HL-60/S4 treated with phorbol 12-myristate 13-acetate at 8.2 ng/mL for 4 days and 3 days (cell line): ENCODE measurements around the gene DMD.
"Not testable (repeated sequence)": the region's sequence is repeated elsewhere in the genome, so short reads cannot be mapped to it uniquely, and the experiment has no call there.

Experiments
- in situ Hi-C: fragments of 300-500 bp; cut with MboI; formaldehyde crosslinking; loops from 2 replicates; pipeline ENCODE4 v1.15.0; 2022; ENCODE audit warnings: low sequenced_read_pairs

DMD gene

DNA sequence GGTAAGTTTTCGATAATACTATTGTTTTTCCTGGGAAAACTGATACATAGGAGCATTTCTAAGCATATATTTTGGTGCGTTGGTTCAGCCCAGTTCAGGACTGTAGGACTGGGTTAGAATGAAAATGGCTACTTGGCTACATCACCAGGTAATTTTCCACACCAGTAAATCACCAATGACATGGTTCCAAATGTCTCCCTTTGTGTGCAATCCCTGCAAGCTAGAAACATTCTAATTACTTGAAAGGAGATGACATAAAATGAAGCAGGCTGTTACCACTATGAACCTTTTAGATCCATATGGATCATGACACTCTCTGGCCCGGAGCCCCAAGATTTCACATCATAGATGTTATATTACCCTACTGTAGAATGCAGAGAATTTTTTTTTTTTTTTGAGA, 1562.1 kb downstream of the DMD start:
- in situ Hi-C loops, result no loop called here

GRCh38 chrX:31633349-31633748, 1578.0 kb downstream of the DMD start:
- in situ Hi-C loops, result no loop called here

- in situ Hi-C loops, result no loop called here
Observed at GRCh38 chrX:31629195-31629594, 1582.2 kb downstream of the DMD start.

DNA sequence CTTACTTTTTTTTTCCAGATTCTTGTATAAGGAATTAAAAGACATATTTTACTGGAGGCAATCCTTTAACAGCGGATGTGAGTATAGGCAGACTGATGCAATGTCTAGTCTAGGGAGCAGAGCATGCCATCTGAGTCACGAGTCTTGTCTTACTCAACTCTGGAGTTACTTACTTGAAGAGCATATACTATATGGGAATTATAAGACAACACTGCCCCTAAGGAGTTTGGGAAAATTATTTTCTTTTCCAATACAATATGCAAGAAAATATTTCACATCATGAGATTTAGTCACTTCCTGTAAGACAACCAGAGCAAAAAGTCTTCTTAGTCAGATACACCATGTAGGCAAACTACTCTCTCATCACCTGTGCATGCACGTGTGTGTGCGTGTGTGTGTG, 1602.2 kb downstream of the DMD start:
- in situ Hi-C loops, result no loop called here

DNA sequence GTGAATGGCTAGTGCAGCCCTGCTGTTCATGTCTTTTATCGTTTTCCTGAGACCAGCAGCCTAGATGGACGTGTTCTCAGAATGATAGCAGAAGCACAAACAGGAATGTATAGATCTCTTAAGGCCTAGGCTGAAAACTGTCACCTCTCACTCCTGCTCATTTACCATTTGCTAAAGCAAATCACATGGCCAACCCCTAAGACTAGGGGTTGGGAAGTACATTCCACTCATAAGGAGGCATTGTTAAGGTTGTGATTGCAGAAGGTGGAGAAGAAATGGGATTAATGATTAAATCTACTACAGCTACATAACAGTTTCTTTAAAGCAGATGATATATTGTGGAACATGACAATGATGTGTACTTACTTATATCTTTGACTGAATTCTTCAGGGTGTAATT, 1602.7 kb downstream of the DMD start:
- in situ Hi-C loops, result no loop called here

DNA sequence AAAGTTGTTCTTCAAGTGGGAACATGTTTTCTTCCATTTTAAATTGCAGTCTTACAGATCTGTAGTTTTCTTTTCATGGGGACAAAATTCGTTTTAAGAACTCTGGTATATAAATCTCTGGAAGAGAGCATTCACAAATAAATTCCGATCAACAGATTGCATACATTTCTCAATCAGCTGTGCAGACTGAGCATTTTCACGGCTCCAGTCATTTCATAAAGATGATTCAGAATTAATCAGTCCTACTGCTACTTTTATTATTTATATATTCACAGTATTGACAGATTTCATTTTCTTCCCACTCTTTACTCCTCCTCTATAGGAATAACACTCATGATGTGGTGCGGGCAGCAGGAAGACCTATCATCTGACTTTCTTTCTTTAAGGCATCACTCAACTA, 1604.6 kb downstream of the DMD start:
- in situ Hi-C loops, result no loop called here

DNA sequence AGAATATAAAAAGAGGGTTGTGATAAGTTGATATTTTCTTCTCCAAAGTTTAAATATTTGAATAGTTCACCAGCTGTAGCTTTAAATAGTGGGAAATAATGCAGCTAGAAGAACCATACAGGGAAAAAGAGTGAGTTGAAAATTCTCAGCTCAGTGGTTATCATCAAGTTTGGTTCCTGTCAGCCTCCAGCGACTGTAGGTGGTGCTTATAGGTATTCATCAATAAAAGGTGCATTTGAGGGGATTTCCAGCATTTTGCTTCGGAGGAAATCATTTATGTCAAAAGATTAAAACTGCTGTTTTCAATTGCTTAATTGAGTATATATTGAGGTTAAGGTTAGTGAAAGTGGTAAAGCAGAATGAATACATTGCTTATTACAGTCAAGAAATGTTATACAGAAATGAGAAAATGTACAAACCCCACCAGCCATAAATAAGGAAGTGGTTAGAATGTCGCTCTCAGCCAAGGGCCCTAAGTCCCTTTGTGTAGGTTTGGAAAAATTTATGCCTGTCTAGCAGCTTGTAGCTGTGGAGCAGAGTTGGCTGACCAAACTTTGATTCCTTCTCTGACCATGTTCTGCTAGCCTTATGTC, 1606.6 kb downstream of the DMD start:
- in situ Hi-C loops, result no loop called here

DNA sequence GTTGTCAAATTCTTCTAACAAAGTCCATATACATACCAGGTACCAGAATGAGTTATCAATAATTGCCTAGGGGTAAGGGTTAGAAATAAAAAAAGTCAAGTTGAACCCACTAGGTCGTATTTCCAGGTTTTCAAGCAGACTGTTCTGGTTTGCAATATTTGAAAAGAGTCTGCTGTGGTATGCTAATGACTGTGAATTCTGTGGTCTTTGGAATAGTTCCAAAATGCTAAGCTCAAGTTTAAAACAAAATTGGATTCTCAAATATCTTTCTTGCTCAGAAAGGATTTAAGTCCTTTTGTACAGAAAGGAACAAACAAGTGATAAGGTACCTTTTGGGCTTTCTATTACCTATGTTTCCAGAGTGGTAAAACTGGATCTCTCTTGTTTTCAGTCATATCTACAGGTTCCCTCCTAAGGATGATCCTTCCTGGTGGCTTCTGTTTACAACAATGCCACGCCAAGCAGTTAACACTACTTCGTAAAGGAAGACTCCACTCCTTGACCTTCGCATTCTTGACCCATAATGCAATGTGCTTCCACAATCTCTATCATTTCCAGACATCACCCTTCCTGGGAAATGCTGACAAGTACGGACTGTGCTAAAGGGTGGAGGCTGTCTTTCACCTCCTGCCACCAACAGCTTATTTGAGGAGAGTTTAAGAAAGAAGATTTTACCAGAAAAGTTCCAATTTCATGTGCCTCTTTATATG, 1607.8 kb downstream of the DMD start:
- in situ Hi-C loops, result no loop called here

- in situ Hi-C loops, result no loop called here
Observed at GRCh38 chrX:31600823-31601222, 1610.5 kb downstream of the DMD start.

- in situ Hi-C loops, result no loop called here
Observed at GRCh38 chrX:31593353-31593752, 1618.0 kb downstream of the DMD start.

DNA sequence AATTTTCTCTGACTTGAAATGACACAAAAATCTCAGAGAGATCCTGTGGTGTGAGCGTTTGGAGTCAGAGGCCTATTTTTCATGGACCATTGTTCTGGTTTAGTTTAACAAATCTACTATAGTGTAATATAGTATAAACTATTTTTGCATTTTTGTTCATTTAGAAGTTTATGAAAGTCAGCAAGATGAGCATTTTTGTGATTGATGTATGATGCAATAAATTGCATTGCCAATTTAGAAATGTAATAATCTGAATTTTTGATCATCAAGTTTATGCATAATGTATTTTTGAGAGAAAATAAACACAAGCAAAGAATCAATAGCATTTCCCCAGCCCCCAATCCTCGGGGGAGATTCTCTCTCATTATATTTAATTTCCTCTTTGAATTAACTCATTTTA, 1620.0 kb downstream of the DMD start:
- in situ Hi-C loops, result no loop called here

GRCh38 chrX:31590581-31591114, 1620.7 kb downstream of the DMD start:
- in situ Hi-C loops, result no loop called here

- in situ Hi-C loops, result no loop called here
Observed at GRCh38 chrX:31589503-31589902, 1621.8 kb downstream of the DMD start.

DNA sequence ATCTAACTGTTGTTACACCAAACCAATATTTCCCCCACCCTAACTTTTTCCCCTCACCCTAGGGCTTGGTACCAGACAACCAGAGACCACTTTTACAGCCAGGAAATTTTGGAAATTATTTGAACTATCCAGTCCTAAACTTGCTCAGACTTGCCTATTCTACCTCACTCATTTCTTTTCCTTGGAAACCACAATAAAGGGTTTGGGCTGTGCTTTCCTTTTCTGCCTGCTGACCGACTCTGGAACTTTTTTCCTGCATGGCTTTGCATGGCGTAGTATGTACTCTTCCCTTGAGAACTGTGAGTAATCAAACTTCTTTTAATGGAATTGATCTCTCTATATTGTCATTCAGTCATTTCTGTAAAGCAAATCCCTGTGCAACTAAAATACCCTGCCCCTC, 1623.0 kb downstream of the DMD start:
- in situ Hi-C loops, result no loop called here

GRCh38 chrX:31583892-31584291, 1627.5 kb downstream of the DMD start:
- in situ Hi-C loops, result not testable (repeated sequence)

GRCh38 chrX:31580726-31581125, 1630.6 kb downstream of the DMD start:
- in situ Hi-C loops, result no loop called here

DNA sequence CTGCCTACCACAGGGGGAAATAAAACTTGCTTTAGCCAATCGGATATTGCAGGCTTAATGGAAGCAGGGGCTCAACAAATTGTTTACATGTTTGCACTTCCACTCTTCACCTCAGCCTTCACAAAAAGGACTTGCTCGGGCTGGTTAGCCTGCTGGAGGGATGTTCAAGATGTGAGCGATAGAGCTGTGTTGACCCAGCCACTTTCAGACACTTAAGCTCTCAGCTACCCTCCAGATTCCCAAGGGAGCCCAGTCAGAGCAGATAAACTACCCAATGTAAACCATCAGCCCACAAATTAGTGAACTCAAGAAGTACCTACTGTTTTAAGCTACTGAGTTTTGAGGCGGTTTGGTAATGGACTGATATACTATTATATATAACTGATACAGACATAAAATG, 1631.1 kb downstream of the DMD start:
- in situ Hi-C loops, result no loop called here

- in situ Hi-C loops, result no loop called here
Observed at GRCh38 chrX:31572360-31572759, 1639.0 kb downstream of the DMD start.

- in situ Hi-C loops, result no loop called here
Observed at GRCh38 chrX:31570658-31571057, 1640.7 kb downstream of the DMD start.

DNA sequence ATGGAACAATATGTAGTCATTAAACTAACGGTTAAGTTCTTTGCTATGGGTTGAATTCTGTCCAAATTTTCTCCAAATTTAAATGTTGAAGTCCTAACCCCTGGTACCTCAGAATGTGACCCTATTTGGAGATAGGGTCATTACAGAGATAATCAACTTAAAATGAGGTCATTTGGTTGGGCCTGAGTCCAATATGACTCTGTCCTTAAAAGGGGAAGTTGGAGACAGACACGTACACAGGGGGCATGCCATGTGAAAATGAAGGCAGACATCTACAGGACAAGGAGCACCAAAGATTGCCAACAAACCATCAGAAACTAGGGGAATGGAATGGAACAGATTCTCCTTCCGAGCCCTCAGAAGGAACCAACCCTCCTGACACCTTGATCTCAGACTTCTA, 1647.6 kb downstream of the DMD start:
- in situ Hi-C loops, result no loop called here

DNA sequence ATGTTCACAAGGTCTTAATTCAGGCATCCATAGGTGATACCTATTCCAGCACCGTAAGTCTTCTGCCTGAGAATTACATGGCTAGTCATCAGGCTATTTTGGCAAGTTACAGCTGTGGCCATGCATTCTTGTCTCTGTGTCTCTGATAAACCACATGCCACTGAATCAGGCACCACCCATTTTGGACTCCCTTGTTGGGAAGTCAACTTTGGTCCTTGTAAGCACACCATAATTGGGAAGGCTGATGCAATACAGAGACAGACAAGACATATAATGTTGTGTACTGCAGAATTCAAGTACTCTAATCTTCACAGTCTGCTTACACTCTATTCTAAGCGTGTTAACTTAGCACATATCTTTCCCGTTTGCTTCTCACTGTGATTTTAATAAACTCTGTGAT, 1655.8 kb downstream of the DMD start:
- in situ Hi-C loops, result no loop called here

- in situ Hi-C loops, result no loop called here
Observed at GRCh38 chrX:31551913-31552312, 1659.4 kb downstream of the DMD start.

GRCh38 chrX:31550158-31550557, 1661.2 kb downstream of the DMD start:
- in situ Hi-C loops, result no loop called here
